Transverse colon (tissue), 4 donors: ENCODE measurements around the gene GPX8.

ENCODE experiments used
- CTCF ChIP-seq, 5 experiments: fragments of 200-600 bp in 3 of 5; fragments of 450-650 bp in 2 of 5; sonication (generic) in 3 of 5; IDR thresholded peaks; 1 replicate in 2 of 5; 2 replicates in 3 of 5; pipeline ENCODE4 v1.5.1; 2016 to 2017; ENCODE audit warnings: antibody characterized with exemption in 5 of 5, inconsistent platforms in 3 of 5, mild to moderate bottlenecking in 2 of 5, moderate library complexity in 1 of 5
- EP300 ChIP-seq: sonication (generic); formaldehyde crosslinking; IDR thresholded peaks from one replicate; pipeline ENCODE4 v1.6.1; 2017; ENCODE audit warnings: antibody characterized with exemption, low read depth
- POLR2A ChIP-seq: fragments of 450-650 bp; IDR thresholded peaks from one replicate; pipeline ENCODE4 v1.6.1; 2016; ENCODE audit warnings: antibody characterized with exemption, mild to moderate bottlenecking, moderate library complexity
- POLR2AphosphoS5 ChIP-seq, 3 donors: sonication (generic); formaldehyde crosslinking; IDR thresholded peaks; one replicate each; pipeline ENCODE4 v1.6.1; 2016; ENCODE audit warnings: antibody characterized with exemption in 3 of 3

GRCh38 chr5:55110217-55110616 is 49.8 kb upstream of the GPX8 start:
- TF ChIP-seq CTCF (IDR thresholded peaks at IDR 0.05) (no peak), EP300 (no peak), POLR2A (no peak), POLR2AphosphoS5 (IDR thresholded peaks at IDR 0.05) (no peak)
